ENCODE data around the gene AGT.
A peak's percentile ranks its signal among the peaks of the same experiment; 100 is the strongest.

DNA sequence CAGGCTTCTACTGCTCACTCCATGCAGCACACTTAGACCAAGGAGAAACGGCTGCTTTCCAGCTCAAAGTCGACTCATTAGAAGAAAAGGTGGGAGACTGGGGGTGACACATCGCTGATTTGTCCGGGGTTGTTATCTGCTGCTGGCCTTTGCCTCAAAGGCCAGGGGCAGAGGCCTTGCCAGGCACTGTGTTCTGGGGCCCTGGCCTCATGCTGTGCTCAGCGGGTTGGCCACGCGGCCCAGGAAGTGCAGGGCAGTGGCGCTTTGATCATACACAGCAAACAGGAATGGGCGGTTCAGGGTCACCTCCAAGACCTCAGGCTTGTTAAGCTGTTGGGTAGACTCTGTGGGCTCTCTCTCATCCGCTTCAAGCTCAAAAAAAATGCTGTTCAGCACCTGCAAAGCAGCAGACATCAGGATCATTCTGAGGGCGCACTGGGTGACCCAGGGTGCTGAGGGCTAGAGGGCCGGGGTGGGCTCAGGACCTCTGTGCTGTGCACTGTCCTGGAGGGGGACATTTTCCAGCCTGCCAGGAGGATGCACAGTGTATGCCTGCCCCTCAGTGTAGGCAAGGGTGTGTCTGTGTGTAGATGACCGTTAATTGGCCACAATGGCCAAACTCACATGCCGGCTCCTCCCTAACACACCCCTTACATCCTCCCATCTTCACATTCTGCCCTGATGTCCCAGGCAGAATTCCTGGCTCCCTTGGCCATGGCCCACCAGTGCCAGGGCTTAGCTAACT is 10.8 kb downstream of the AGT start:
- TF ChIP-seq JUND (IDR thresholded peaks at IDR 0.05): no peak
- TF ChIP-seq, protein P1, sequence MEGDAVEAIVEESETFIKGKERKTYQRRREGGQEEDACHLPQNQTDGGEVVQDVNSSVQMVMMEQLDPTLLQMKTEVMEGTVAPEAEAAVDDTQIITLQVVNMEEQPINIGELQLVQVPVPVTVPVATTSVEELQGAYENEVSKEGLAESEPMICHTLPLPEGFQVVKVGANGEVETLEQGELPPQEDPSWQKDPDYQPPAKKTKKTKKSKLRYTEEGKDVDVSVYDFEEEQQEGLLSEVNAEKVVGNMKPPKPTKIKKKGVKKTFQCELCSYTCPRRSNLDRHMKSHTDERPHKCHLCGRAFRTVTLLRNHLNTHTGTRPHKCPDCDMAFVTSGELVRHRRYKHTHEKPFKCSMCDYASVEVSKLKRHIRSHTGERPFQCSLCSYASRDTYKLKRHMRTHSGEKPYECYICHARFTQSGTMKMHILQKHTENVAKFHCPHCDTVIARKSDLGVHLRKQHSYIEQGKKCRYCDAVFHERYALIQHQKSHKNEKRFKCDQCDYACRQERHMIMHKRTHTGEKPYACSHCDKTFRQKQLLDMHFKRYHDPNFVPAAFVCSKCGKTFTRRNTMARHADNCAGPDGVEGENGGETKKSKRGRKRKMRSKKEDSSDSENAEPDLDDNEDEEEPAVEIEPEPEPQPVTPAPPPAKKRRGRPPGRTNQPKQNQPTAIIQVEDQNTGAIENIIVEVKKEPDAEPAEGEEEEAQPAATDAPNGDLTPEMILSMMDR (IDR thresholded peaks at IDR 0.05 in 2 of 3, conservative IDR thresholded peaks at IDR 0.05 in 1 of 3; ENCODE audit: borderline replicate concordance in 1 of 3, insufficient read depth in 1 of 3, low read depth in 2 of 3, low read length in 2 of 3): no peak
- no peak for TF ChIP-seq SP1 (IDR thresholded peaks at IDR 0.05; ENCODE audit: low read depth)
- TF ChIP-seq, protein P2, sequence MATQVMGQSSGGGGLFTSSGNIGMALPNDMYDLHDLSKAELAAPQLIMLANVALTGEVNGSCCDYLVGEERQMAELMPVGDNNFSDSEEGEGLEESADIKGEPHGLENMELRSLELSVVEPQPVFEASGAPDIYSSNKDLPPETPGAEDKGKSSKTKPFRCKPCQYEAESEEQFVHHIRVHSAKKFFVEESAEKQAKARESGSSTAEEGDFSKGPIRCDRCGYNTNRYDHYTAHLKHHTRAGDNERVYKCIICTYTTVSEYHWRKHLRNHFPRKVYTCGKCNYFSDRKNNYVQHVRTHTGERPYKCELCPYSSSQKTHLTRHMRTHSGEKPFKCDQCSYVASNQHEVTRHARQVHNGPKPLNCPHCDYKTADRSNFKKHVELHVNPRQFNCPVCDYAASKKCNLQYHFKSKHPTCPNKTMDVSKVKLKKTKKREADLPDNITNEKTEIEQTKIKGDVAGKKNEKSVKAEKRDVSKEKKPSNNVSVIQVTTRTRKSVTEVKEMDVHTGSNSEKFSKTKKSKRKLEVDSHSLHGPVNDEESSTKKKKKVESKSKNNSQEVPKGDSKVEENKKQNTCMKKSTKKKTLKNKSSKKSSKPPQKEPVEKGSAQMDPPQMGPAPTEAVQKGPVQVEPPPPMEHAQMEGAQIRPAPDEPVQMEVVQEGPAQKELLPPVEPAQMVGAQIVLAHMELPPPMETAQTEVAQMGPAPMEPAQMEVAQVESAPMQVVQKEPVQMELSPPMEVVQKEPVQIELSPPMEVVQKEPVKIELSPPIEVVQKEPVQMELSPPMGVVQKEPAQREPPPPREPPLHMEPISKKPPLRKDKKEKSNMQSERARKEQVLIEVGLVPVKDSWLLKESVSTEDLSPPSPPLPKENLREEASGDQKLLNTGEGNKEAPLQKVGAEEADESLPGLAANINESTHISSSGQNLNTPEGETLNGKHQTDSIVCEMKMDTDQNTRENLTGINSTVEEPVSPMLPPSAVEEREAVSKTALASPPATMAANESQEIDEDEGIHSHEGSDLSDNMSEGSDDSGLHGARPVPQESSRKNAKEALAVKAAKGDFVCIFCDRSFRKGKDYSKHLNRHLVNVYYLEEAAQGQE (IDR thresholded peaks at IDR 0.05; ENCODE audit: low read depth): no peak
- TF ChIP-seq ZNF274 (IDR thresholded peaks at IDR 0.05; ENCODE audit: low read depth, low read length): no peak
- no peak for TF ChIP-seq EGR1 (IDR thresholded peaks at IDR 0.05; ENCODE audit: low read depth)
- TF ChIP-seq POLR2A (IDR thresholded peaks at IDR 0.05; ENCODE audit: borderline replicate concordance, extremely low read depth, insufficient read depth, insufficient read length): no peak
- TF ChIP-seq TCF7L2 (IDR thresholded peaks at IDR 0.05; ENCODE audit: borderline replicate concordance, extremely low read depth, insufficient read depth, insufficient read length): peak; percentile 96
